IPS-11a (cell line): ENCODE results near the gene RBBP8.
"Not testable (repeated sequence)": the region's sequence is repeated elsewhere in the genome, so short reads cannot be mapped to it uniquely, and the experiment has no call there.

Experiments used
- H3K4me3 ChIP-seq: one replicate; pipeline ENCODE4 v1.5.1; 2013; ENCODE audit warnings: low read depth, low read length, control low read depth

RBBP8 gene

DNA sequence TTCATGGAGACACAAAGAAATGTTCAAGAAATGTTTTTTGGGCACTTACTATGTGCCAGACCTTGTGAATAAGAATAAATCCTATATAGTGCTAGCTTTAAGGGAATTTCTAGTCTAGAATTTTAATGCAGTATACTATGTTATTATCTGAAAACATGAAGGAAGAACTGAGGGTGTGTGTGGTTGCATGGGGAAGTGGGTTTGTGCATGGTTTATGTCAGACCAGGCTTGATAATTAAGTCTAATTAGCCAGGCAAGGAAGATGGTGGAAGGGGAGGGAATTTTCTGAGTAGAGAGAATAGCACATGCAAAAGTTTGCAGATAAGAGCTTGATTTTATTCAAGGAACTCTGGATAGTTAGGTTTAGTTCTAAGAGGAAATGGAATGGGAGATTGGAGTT lies 6.5 kb downstream of the RBBP8 start:
- no peak overlapping the region for H3K4me3 ChIP-seq

DNA sequence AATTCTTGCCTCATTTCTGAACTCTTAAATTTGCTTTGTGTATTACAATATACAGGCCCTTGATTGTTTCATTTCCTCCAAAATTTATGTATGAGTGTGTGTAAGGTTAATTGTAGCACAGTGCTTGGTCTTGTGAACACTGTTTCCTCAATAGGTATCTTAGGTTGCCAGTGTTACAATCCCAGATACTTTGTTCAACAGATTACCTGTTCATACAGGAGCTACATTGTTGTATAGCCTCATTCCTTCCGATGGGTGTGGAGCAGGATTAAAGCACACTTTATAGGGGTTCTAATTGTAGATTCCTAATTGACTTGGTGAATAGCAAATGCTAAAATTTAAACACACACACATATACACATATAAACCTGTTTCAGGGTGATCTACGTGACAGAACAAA lies 10.7 kb downstream of the RBBP8 start:
- H3K4me3 ChIP-seq = no peak overlapping the region

DNA sequence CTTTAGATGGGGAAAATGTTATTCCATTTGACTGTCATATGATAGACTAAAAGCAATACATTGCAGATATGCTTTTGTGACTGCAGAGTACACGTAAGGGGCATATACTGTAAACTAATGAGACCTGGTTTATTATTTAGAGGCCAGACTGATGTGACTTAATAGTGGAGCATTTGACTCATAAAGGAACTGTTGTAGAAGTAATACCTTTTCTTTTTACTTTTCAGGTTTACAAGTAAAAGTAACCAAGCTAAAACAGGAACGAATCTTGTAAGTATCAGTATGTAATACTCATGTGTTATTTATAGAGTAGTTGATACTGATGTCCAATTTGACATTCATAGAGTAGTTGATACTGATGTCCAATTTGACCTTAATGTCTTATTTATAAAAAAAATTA lies 13.1 kb downstream of the RBBP8 start:
- H3K4me3 ChIP-seq = no peak overlapping the region

DNA sequence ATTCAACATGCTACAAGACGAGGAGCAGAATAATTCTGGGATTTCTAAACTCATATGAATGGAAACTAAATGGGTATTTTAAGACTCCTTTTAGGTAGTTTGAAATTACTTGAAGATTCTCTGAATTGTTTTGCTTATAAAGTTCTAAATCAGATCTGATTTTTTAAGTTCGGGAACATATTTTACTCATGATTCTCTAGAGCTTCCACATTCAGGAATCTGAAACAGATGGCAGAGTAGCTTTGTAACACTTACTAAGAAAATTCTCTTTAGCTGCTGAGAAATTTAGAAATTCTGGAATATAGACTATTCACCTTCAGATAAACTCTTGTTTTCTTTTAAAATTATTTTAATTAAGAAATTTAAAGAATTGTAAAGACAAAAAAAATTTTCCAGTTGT lies 13.7 kb downstream of the RBBP8 start:
- no peak overlapping the region for H3K4me3 ChIP-seq

DNA sequence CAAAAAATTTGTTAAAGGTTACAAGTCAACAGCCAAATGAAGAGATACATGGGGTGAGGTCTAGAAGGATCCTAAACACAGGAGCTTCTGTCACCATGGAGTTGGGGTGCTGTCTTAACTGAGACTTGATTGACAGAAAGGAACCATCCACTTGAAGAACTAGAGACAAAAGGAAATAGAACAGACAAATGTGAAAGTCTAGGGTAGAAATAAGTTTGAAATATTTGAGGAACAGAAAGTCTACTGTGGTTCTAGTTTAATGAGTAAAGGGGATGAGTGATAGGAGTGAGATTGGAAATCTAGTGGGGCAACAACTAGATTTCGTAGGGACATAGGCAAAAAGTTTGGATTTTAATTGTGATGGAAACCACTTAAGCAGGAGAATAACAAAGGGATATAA lies 18.7 kb downstream of the RBBP8 start:
- no peak overlapping the region for H3K4me3 ChIP-seq

DNA sequence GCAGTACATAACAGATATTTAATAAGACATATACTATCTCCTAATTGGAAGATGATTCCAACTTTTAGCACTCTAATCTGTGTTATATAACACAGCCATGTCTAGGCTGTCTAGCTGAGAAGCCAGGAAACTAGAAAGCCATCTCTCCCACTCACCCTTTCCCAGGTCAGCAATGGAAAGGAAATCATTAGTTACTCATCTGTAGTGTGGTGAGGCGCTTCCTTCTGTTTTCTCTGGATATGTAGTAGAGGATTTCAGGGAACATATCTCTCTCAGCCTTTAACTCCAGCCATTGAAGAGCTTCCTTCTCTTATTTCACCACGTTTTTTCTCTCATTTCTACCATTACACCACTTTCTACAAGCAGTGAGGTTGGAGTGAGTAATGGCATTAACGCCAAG lies 19.4 kb downstream of the RBBP8 start:
- no peak overlapping the region for H3K4me3 ChIP-seq

DNA sequence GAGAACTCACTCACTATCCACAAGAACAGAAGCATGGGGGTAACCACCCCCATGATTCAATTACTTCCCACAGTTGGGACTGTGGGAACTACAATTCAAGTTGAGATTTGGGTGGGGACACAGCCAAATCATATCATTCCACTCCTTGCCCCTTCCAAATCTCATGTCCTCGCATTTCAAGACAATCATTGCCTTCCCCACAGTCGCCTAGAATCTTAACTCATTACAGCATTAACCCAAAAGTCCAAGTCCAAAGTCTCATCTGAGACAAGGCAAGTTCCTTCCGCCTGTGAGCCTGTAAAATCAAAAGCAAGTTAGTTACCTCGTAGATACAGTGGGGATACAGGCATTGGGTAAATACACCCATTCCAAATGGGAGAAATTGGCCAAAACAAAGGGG lies 20.9 kb downstream of the RBBP8 start:
- not testable (repeated sequence) for H3K4me3 ChIP-seq

DNA sequence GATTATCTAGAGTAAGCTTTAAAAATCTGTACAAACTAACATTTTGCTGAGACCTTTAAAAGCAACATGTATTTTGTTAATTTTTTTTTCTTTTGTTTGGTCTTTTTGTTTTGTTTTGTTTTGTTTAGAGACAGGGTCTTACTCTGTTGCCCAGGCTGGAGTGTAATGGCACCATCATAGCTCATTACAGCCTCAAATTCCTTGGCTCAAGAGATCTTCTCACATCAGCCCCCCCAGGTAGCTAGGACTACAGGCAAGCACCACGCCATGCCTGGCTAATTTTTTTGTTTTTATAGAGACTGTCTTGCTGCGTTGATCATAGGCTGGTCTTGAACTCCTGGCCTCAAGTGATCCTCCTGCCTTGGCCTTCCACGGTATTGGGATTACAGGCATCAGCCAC lies 23.1 kb downstream of the RBBP8 start:
- H3K4me3 ChIP-seq = no peak overlapping the region

DNA sequence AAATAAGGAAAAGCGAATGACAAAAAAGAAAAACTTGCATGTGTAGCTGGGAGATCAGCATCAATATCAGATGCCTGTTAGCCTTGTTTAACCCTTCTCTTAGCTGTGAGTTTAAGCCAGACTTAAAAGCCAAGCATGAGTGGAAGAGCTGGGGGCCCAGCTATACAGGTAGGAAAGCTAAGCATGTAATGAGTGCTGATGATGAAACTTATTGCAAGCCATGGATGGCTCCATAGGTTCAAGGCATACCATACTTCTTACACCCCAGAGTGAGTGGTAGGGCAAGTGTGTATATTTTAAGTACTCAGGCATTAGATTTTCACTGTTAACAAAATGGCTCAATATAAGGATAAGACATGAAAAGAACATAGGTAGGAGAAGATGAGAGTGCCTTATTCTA lies 28.0 kb downstream of the RBBP8 start:
- H3K4me3 ChIP-seq = no peak overlapping the region

DNA sequence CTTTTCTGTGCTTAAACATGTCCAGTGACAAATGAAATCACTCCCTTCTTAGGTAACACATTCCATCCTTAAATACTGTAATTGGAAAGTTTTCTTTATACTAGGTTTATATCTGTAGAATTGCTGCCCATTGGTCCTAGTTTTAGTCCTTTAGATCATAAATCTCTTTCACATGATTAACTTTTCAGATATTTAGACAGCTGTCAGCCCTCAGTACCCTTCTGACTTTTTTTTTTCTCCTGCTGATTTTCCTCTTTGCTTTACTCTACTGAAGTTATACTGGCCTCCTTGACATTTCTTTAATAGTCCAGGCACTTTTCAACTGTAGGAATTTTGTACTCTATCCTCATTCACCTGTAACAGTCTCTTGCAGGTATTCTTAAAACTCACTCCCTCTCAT lies 28.9 kb downstream of the RBBP8 start:
- H3K4me3 ChIP-seq = no peak overlapping the region

DNA sequence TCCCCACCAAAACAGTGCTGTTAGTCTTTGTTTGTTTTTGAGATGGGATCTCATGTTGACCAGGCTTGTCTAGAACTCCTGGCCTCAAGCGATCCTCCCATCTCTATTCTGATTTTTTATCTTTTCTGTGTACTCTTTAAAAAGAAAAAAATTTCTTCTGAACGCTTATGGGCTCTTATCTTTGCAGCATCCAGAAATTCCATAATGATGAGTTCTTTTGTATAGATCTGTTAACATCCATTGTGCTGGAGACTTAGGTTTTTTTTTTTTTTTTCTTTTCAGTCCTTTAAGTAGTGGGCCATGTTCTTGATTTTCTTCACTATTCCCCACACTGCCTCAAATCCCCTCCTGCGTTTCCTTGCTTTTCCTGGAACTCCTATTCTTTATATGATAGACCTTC lies 31.0 kb downstream of the RBBP8 start:
- H3K4me3 ChIP-seq = no peak overlapping the region

DNA sequence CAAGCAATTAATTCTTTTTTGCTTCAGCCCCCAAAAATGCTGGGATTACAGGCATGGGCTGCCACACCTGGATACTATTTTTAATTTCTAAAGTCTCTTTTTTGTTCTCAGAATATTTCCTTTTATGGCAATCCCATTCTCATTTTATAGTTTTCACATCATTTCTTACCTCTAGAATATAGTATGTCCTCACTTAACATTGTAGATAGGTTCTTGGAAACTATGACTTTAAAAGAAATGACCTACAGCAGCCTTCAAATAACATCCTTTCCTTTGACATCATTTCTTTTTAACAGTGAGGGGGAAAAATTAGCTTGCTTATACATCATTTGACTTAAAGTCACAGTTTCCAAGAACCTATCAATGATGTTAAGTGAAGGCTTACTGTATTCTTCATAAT lies 31.6 kb downstream of the RBBP8 start:
- no peak overlapping the region for H3K4me3 ChIP-seq

DNA sequence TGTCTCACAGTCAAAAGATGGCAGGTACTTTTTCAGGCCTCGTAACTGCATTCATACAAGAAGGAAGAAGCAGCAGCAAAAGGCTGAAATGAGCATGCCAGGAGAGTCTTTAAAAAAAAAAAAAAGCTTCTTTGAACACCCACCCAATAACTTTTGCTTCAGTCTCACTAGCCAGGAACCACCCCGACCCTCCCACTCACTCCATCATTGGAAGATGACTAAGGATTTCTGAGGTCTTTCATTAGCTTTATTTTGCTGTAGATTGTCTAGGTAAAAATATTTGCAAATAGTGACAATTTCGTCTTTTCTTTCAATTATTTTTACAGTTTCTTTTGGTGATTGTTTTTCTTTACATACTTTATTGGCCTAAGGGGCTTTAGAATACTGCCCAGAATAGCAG lies 37.9 kb downstream of the RBBP8 start:
- H3K4me3 ChIP-seq = no peak overlapping the region

DNA sequence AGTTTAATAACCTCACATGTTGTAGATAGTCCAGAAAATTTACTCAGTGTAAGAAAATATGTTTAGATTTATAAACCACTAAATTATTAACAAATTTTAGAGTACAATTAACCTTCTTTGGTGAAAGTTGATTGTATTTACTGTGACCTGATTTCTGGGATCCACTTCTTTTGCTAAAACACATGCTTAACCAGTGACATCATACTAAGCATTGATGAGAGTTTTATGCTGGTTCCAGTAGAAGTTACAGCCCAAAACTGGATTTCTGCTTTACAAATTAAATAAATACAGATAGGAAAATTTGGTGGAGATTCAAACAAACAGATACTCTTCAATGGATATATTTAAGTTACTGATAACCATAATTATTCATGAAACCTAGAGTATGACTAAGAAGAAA lies 40.9 kb downstream of the RBBP8 start:
- H3K4me3 ChIP-seq = no peak overlapping the region

DNA sequence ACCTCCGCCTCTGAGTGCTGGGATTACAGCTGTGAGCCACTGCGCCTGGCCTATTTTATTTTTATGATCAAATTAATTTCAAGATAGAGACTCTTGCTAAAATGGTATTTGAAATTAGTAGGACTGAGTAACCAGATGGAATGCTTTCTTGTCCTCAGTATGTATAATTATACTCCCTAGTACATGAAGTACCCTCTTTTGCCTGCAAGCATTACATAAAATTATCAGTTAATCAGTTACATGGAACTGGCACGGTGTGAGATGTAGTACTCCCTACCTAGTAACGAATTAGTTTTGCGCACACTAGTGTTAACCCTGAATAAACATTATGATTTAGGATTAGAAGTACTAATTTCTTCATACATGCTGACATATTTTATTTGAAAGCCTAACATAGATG lies 41.6 kb downstream of the RBBP8 start:
- no peak overlapping the region for H3K4me3 ChIP-seq

DNA sequence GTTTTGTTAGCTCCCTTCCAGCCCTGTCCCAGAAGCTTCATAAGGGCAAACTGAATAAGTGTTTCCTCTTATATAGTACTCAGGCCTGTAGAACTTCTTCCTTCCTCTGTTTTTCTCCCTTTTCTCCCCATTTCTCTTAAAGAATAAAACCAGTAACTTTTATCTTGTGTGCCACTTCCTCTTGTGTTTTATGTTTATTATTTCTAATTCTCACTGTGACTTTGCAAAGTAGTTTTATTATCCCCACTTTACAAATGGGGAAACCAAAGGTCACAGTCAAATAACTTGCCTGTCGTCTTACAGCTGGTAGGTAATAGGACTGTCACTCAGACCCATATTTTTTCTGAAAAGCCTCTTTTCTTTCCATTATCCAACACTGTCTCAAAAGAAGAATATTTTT lies 42.4 kb downstream of the RBBP8 start:
- no peak overlapping the region for H3K4me3 ChIP-seq

DNA sequence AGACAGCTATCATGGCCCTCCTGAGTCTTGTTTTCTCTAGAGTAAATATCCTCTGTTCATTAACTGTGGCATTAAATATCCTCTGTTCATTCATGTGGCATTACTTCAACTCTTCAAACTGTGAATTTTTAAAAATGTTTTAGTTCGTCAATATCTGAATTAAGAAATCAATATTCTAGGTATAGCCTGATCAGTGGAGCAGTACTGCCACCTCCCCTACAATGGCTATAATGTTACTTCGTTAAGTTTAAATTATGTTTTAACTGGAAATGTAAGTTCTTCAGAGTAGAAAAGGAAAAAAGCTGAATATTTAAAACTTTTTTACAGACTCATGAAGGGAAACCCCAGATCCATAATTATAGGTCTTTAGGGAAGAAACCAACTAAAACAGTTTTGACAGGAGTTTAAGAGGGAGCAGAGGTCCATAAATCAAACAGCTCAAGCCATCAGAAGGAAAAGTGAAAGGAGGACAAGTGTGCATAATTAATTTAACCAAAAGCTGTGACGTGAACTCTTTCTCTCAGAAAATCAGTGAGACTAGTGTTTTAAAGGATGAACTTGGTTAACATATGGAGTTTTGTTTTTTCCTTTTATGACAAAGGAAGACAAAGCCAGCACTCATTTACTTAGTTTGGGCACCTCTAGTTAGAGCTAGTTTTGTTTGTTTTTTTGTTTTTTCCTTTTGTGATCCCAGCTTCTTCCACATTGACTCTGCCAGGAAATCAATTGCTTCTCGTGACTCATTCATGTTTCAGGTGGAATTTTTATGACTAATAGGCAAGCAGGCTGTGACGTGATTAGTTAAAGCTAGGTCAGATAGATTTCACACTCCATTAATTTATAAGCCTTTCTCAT lies 44.9 kb downstream of the RBBP8 start:
- no peak overlapping the region for H3K4me3 ChIP-seq

DNA sequence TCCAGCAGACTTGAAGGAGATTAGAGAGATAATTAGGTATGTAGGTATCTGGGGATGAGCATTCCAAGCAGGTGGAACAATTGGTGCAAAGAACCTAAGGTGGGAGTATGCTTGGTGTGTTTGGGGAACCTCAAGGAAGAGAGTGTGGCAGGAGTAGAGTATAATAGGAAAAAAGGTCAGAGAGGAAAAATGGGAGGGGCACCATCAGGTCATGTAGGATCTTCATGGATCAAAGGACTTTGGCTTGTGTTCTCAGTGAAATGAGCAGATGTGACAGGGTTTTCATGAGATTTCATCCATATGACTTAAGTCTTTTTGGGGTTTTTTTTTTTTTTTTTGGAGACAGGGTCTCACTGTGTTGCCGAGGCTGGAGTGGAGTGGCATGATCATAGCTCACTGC lies 47.3 kb downstream of the RBBP8 start:
- H3K4me3 ChIP-seq = no peak overlapping the region

DNA sequence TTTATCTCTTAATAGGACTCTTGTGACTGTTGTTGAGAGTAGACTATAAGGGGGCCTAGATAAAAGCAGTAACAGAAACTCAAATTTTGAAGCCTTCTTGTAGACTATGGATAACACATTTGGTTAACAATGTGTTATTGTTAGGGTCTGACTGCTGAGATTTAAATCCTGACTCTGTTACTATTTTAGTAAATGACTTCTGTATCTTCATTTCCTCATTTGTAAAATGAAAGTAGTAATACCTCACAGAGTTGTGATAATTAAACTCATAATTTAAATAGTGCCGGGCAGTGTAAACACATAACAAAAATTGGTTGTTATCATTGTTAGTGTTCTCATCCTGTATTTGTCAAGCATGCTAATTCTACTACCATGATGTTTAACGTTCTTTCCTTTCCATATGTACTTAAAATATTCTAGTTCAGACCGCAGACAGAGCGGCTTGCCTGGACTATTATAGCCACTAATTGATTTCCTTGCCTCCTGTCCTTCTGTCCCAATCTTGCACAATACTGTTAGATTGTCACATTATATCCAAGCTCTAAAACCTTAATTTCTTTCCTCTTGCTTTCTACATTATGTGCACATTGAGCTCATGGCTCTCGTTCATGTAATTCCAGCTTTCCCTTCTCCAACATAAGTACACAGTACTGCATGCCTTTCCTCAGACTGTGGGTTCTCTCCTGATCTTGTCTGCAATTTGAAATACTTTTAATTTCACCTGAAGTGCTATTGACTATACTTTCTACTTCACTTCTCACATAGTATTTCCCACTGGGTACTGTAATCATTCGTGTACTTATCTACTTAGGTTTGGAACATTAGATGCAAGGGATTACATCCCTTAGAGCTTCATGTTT lies 48.4 kb downstream of the RBBP8 start:
- no peak overlapping the region for H3K4me3 ChIP-seq

DNA sequence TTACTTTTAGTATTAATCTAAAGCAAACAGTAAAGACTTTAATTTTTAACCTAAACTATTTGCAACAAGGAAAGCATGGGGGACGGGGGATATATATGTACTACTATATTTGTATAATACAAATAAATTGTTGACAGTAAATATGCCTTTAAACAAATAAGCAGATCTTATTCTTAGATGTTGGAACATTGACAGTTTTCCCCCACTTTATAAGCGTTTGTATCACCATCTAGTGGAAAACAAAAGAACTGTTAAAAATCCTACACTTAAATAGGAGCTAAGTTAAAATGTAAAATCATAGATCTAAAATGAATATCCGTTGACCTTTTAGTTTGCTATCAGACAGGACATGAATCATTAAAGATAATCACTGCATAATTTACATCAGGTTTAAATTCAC lies 50.0 kb downstream of the RBBP8 start:
- H3K4me3 ChIP-seq = no peak overlapping the region

DNA sequence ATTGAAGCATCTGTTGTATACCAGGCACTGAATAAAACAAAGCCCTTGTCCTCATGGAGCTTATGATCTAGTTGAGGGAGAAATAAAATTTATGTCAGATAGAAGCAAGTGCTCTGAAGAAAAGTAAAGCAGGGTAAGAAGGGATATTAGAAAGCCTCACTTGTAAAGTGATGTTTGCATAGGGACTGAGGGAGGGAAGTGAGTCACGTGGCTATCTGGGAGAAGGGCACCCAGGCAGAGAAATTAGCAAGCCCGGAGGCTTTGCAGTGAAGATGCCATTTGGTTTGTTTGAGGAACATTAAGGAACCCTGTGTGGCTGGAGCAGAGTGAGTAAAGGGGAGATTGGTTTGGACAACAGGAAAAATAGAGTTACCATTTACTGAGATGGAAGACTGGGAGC lies 52.1 kb downstream of the RBBP8 start:
- H3K4me3 ChIP-seq = no peak overlapping the region

DNA sequence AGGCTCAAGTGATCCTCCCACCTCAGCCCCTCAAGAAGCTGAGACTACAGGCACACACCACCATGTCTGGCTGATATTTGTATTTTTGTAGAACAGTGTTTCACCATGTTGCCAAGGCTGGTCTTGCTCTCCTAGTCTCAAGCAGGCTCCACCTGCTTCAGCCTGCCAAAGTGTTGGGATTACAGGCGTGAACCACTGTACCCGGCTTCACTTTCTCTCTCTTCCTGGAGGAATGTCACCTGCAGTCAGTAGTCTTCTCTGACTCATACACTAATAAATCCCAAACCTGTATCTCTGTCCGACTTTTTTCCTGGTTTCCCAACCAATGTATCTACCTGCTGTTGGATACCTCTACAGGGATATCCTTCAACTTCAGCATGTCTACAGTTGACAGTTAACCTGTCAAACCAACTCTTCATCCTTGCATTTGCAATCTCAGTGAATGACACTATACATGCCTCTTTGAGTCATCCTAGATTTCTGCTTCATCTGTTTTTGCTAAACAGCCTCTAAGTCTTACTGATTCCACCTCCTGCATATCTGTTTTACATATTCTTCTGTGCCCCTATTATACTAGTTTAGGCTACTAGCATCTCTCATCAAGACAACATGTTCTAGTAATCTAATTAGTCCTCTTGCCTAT lies 54.5 kb downstream of the RBBP8 start:
- no peak overlapping the region for H3K4me3 ChIP-seq
